Endometrial microvascular endothelial cells (primary cell): ENCODE results near the gene SEC14L2. TPM values are rescaled to one million over a fixed set of nuclear protein-coding genes. Genes with fewer than 3 reads are reported as not detected.
"Not testable (repeated sequence)": the region's sequence is repeated elsewhere in the genome, so short reads cannot be mapped to it uniquely, and the experiment has no call there.

ENCODE experiments used
- in situ Hi-C: cut with HindIII; loops from 2 replicates; pipeline ENCODE4 v1.10.0; 2017; ENCODE audit warnings: low sequenced_read_pairs, low pct_unique_long_range_greater_than_20kb; ENCODE audit errors: inconsistent ontology term
- total RNA-seq: library from RNA; depleted of rRNA; stranded (reverse); fragments of >200 nt; gene quantifications from one replicate; pipeline ENCODE4 v1.2.3, GENCODE V29; 2015; ENCODE audit errors: inconsistent ontology term

Gene SEC14L2
- total RNA-seq, 1 donor from 2014 or later, result 48.2 TPM

- in situ Hi-C loops, result no loop called here
These were observed 3.3 kb downstream of the SEC14L2 start for GRCh38 chr22:30400159-30400558.

- in situ Hi-C loops, result not testable (repeated sequence)
These were observed 4.2 kb downstream of the SEC14L2 start for GRCh38 chr22:30401024-30401423.

GRCh38 chr22:30402028-30402765 lies 5.4 kb downstream of the SEC14L2 start:
- in situ Hi-C loops, result no loop called here

GRCh38 chr22:30402766-30403104 lies 5.9 kb downstream of the SEC14L2 start:
- in situ Hi-C loops, result not testable (repeated sequence)

GRCh38 chr22:30404307-30404706 lies 7.5 kb downstream of the SEC14L2 start:
- in situ Hi-C loops, result no loop called here

GRCh38 chr22:30405731-30406130 lies 8.9 kb downstream of the SEC14L2 start:
- in situ Hi-C loops, result no loop called here

GRCh38 chr22:30406400-30406799 lies 9.6 kb downstream of the SEC14L2 start:
- in situ Hi-C loops, result no loop called here

- in situ Hi-C loops, result no loop called here
These were observed 11.7 kb downstream of the SEC14L2 start for GRCh38 chr22:30408388-30409102.

- in situ Hi-C loops, result no loop called here
These were observed 15.0 kb downstream of the SEC14L2 start for GRCh38 chr22:30411780-30412179.

GRCh38 chr22:30413001-30413400 lies 16.2 kb downstream of the SEC14L2 start:
- in situ Hi-C loops, result no loop called here

- in situ Hi-C loops, result no loop called here
These were observed 17.1 kb downstream of the SEC14L2 start for GRCh38 chr22:30413745-30414524.

GRCh38 chr22:30414525-30415047 lies 17.8 kb downstream of the SEC14L2 start:
- in situ Hi-C loops, result no loop called here

GRCh38 chr22:30416403-30416802 lies 19.6 kb downstream of the SEC14L2 start:
- in situ Hi-C loops, result no loop called here

- in situ Hi-C loops, result no loop called here
These were observed 20.0 kb downstream of the SEC14L2 start for GRCh38 chr22:30416837-30417236.

- in situ Hi-C loops, result no loop called here
These were observed 23.7 kb downstream of the SEC14L2 start for GRCh38 chr22:30420347-30421125.

GRCh38 chr22:30421695-30422480 lies 25.1 kb downstream of the SEC14L2 start:
- in situ Hi-C loops, result no loop called here

- in situ Hi-C loops, result no loop called here
These were observed 25.9 kb downstream of the SEC14L2 start for GRCh38 chr22:30422481-30423300.
